ENCODE data around the gene BUD23.
"Not testable (repeated sequence)": the region's sequence is repeated elsewhere in the genome, so short reads cannot be mapped to it uniquely, and the experiment has no call there.

Gene BUD23

GRCh38 chr7:73719806-73720169 lies 36.4 kb downstream of the BUD23 start:
- DNase-seq: no peak

- not testable (repeated sequence) for DNase-seq
Observed at GRCh38 chr7:73720443-73720842, 37.0 kb downstream of the BUD23 start.

DNA sequence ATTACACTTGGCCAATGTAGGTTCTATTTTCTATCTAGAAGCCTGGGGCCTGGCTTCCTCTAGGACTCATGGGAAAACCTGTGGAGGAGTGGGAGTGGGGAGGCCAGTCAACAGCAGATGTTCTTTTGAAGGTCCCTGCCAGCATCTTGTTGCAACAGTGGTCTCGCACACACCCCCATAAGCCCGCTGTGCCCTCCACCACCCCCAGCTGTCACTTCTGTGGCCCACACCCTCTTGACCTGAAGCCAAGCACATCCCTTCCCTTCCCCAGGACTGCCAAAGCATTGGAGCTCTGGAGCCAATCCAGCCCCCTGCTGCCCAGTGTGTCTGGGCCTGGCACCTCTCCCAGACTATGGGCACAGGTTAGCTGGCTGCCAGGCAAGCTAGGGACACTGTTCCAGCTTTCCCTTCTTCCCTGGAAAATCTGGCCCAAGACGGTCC lies 38.0 kb downstream of the BUD23 start:
- DNase-seq: no peak

- not testable (repeated sequence) for DNase-seq
Observed at GRCh38 chr7:73722182-73722581, 38.8 kb downstream of the BUD23 start.

GRCh38 chr7:73722785-73723184 lies 39.4 kb downstream of the BUD23 start:
- no peak for DNase-seq

DNA sequence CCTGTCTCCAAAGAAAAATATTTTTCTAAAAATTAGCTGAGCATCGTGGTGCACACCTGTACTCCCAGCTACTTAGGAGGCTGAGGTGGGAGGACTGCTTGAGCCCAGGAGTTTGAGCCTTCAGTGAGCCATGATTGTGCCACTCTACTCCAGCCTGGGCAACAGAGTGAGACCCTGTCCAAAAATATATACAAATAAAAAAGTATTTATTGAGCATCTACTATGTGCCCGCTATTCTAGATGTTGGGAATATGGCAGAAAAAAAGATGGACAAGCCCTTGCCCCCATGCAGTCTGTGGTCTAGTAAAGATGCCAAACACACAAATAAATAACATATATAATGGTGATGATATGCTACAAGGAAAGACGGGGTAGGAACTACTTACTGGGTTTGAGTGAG lies 40.4 kb downstream of the BUD23 start:
- no peak for DNase-seq

- no peak for DNase-seq
Observed at GRCh38 chr7:73726083-73726466, 42.7 kb downstream of the BUD23 start.

DNA sequence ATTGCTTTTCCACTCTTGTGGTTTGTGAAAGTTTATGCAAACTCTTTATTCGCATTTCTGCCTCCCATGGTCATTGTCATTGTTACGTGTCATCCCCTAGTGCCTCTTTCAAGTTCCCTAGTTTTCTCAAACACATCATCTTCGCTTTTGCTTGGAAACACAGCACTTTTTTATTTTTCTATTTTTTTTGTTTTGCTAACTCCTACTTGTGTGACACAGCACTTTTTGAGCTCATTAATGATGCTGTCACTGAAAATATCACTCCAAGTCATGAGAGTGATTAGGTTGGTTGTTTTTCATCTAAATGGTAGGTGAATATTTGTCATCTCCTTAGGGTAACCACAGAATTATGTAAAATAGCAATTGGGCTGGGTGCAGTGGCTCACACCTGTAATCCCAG lies 44.6 kb downstream of the BUD23 start:
- no peak for DNase-seq

DNA sequence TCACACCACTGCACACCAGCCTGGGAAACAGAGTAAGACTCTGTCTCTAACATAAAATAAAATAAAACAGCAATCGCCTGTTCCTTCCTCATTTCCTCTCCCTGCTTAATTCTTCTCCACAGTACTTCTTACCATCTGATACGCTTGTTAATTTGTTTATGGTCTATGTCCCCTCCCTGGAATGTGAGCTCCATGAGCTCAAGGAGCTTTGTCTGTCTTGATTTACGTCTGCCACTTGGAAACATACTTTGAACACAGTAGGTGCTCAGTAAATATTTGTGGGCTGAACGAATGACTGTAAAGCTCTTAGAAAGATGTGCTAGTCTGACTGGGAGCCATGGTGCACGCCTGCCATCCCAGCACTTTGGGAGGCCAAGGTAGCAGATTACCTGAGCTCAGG lies 45.2 kb downstream of the BUD23 start:
- no peak for DNase-seq

DNA sequence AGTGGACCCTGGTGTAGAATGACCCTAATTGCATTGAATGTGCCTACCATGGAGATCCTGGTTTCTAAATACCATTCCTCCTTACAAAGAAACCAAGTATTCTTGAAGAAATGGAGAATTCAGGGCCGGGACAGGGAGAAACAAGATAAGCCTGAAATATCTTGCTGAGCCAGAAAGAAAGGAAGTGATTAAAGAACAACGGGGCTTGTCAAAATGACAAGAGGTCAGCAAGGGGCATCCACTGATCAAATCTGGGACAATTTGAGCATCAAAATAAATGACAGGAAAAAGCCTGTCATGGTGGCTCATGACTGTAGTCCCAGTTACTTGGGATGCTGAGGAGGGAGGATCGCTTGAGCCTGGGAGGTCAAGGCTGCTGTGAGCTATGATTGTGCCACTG lies 47.1 kb downstream of the BUD23 start:
- no peak for DNase-seq

- DNase-seq: no peak
Observed at GRCh38 chr7:73732397-73732796, 49.0 kb downstream of the BUD23 start.

DNA sequence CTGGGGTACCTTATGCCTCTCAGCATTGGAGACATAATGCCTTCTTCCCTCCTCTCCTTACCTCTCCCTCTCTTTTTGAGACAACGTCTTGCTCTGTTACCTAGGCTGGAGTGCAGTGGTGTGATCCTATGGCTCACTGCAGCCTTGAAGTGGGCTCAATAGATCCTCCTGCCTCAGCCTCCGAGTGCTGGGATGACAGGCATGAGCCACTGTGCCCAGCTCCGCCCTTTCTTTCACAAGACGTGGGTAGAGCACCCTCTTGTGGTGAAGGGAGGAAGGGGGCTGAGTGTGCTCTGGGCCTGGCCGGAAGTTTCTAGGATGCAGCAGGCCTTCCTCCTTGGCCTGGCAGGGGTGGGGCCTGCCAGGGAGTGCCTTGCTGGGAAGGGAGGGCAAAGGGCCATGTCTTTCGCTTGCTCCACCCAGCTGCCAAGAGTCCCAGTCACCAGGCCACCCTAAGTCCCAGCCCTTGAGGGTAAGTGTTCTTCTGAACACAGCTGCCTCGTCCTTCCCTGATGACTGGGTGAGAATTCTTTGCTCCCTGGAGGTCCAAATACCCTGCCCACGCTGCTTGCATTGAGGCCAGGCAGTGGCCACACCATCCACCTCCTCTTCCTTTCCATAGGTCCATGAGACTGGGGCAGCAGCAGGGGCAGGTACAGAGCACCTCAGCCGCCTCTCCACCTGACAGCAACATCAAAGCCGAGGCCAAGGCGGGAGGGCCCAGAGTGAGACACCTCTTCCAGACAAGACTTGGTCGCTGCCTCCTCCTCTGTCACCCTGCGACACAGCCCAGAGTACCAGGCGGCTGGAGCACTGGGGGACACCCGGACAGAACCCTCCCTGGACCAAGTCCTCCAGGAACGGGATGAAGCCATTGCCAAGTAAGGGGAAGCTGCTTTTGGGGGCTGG lies 51.5 kb downstream of the BUD23 start:
- peak; percentile 85 for DNase-seq

DNA sequence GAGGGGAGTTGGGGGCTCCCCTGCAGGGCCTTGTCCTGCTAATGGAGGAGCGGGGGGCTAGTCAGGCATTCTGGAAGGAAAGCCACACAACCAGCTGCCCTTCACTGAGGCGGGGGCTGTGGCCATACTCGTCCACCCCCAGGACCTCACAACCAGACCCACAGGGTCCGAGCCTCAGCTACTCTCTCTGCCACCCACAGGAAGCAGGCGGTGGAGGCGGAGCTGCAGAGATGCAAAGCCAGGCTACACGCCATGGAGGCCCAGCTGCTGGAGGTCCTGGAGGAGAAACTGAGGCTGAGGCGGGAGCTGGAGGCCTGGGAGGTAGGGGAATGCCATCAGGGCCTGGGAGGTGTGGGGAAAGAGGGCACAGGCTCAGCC lies 52.1 kb downstream of the BUD23 start:
- DNase-seq: no peak

DNA sequence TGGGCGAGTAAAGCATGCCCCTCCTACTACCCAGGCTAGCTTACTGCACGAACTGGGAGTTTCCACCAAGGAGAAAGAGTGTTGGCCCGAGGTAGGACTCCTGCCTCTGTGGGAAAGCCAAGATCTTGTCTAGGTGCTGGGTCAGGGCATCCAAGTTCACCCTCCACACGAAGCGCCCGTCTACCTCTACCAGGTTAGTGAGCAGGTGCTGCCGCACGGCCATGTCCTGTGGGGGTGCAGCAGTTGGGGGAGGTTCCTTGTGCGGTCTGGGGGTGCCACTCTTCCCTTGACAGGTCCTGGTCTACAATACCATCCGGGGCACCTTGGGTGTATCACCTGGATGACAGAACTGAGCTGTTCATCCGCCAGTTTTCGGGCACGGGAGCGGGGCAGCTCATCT lies 53.5 kb downstream of the BUD23 start:
- DNase-seq: no peak

DNA sequence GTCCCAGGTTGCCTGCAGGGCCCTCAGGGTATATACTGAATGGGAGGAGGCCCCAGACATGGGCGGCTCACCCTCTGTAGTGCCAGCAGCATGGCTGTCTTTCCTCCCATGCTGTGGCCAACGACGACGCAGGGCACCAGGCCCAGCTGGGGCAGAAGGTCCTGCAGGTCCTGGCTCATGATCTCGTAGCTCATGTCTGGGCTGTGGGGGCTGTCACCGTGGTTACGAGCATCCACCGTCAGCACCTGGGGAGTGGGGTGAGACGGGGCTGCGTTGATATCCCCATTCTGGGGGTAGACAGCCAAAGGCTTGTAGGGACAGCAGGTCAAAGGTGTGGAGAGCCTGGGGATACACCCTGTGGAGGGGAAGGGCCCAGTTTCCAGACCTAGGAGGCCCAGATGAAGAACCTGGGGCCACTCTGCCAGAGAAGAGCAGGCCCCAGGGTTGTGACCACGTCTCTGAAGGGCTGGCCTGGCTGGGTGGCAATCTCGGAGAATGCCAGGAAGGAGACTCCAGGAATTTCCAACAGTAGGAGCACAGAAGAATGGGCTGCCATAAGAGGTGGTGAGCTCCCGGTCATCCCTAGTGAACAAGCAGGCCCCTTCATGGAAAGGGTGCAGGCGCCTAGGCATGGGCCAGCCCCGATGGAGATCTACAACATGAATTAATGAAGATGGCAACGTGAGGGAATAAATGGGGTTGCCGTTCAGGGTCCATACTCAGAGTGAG lies 54.3 kb downstream of the BUD23 start:
- no peak for DNase-seq

DNA sequence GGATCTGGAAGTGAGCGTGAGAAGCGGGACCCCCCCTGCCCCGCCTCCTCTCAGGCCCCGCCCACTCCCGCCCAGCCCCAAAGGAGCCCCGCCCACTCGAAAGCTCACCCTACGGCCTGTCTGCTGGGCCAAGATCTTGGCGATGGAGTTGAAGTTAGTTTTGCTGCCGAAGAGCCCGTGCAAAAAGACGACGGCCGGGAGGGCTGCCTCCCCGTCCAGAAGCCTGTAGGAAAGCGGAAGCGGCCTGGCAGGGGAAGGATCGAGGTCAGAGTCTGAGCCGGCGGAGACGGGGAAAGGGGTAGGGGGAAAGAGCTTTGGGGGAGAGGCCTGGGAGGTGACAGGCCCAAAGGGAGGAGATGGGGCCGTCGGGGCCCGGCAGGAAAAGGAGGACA lies 54.8 kb downstream of the BUD23 start:
- peak; percentile 33 for DNase-seq

- DNase-seq: peak; percentile 64
Observed at GRCh38 chr7:73738612-73739386, 55.4 kb downstream of the BUD23 start, which contains the start of gene ABHD11. ABHD11 (minus strand) TSS chr7:73738802; CDS start chr7:73738770, 32 bp downstream.

GRCh38 chr7:73739387-73739767 lies 56.0 kb downstream of the BUD23 start:
- no peak for DNase-seq

GRCh38 chr7:73740212-73740611 lies 56.8 kb downstream of the BUD23 start:
- DNase-seq: no peak

GRCh38 chr7:73740771-73741170 lies 57.4 kb downstream of the BUD23 start:
- no peak for DNase-seq

GRCh38 chr7:73741600-73741999 lies 58.2 kb downstream of the BUD23 start:
- no peak for DNase-seq

GRCh38 chr7:73742338-73742752 lies 58.9 kb downstream of the BUD23 start:
- no peak for DNase-seq
